Measurements from ENCODE around the gene PDZRN3.

DNA sequence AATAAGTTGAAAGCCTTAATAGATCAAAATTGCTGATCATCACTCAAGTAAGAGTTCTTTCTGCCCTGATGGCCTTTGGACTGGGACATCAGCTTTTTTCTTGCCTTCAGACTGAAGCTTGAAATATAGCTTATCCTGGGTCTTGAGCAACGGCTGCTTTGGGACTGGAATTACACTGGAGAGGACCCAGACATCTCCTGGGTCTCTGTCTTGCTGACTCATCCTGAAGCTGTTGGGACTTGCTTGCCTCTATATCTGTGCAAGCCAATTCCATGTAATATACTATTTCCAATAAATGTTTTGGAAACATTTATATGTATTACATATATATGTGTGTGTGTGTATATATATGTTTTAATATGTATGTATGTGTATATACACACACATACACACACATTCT is 260.2 kb downstream of the PDZRN3 start:
- TF ChIP-seq, protein P1, sequence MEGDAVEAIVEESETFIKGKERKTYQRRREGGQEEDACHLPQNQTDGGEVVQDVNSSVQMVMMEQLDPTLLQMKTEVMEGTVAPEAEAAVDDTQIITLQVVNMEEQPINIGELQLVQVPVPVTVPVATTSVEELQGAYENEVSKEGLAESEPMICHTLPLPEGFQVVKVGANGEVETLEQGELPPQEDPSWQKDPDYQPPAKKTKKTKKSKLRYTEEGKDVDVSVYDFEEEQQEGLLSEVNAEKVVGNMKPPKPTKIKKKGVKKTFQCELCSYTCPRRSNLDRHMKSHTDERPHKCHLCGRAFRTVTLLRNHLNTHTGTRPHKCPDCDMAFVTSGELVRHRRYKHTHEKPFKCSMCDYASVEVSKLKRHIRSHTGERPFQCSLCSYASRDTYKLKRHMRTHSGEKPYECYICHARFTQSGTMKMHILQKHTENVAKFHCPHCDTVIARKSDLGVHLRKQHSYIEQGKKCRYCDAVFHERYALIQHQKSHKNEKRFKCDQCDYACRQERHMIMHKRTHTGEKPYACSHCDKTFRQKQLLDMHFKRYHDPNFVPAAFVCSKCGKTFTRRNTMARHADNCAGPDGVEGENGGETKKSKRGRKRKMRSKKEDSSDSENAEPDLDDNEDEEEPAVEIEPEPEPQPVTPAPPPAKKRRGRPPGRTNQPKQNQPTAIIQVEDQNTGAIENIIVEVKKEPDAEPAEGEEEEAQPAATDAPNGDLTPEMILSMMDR (conservative IDR thresholded peaks at IDR 0.05 in 1 of 2, IDR thresholded peaks at IDR 0.05 in 1 of 2; ENCODE audit: low read depth in 1 of 2, low read length in 2 of 2), result no peak
- TF ChIP-seq EZH2 (IDR thresholded peaks at IDR 0.05; ENCODE audit: low read length, missing control alignments), result no peak

Measured in fibroblast of lung (primary cell).